GM10847 (cell line): ENCODE data around the gene CDK19.

Source experiments
- POLR2A ChIP-seq: IDR thresholded peaks from 2 replicates; pipeline ENCODE4 v1.6.1; 2011; ENCODE audit not compliant: insufficient read length; ENCODE audit errors: extremely low read depth

The CDK19 gene

GRCh38 chr6:110823146-110823545 is 7.9 kb upstream of the CDK19 start:
- no peak for TF ChIP-seq POLR2A

GRCh38 chr6:110822249-110822648 is 7.0 kb upstream of the CDK19 start:
- no peak for TF ChIP-seq POLR2A

- no peak for TF ChIP-seq POLR2A
Observed at GRCh38 chr6:110816677-110817076, 1.4 kb upstream of the CDK19 start.

GRCh38 chr6:110815015-110815410 is 256 bp downstream of the CDK19 start:
- TF ChIP-seq POLR2A: no peak

- peak; percentile 33 for TF ChIP-seq POLR2A
Observed at GRCh38 chr6:110814102-110815014, 911 bp downstream of the CDK19 start.

- no peak for TF ChIP-seq POLR2A
Observed at GRCh38 chr6:110813338-110814101, 1.7 kb downstream of the CDK19 start.

GRCh38 chr6:110812719-110813118 is 2.5 kb downstream of the CDK19 start:
- no peak for TF ChIP-seq POLR2A

- no peak for TF ChIP-seq POLR2A
Observed at GRCh38 chr6:110810896-110811586, 4.2 kb downstream of the CDK19 start.

- TF ChIP-seq POLR2A: no peak
Observed at GRCh38 chr6:110809792-110810191, 5.5 kb downstream of the CDK19 start.

- no peak for TF ChIP-seq POLR2A
Observed at GRCh38 chr6:110800839-110801196, 14.5 kb downstream of the CDK19 start.

GRCh38 chr6:110800196-110800838 is 15.0 kb downstream of the CDK19 start:
- no peak for TF ChIP-seq POLR2A

- no peak for TF ChIP-seq POLR2A
Observed at GRCh38 chr6:110799655-110800054, 15.6 kb downstream of the CDK19 start.

- TF ChIP-seq POLR2A: no peak
Observed at GRCh38 chr6:110799189-110799588, 16.1 kb downstream of the CDK19 start.

- TF ChIP-seq POLR2A: no peak
Observed at GRCh38 chr6:110795271-110795670, 20.0 kb downstream of the CDK19 start.

- no peak for TF ChIP-seq POLR2A
Observed at GRCh38 chr6:110786696-110787095, 28.6 kb downstream of the CDK19 start.
